Measurements from ENCODE around the gene TFF1.

Gene TFF1

DNA sequence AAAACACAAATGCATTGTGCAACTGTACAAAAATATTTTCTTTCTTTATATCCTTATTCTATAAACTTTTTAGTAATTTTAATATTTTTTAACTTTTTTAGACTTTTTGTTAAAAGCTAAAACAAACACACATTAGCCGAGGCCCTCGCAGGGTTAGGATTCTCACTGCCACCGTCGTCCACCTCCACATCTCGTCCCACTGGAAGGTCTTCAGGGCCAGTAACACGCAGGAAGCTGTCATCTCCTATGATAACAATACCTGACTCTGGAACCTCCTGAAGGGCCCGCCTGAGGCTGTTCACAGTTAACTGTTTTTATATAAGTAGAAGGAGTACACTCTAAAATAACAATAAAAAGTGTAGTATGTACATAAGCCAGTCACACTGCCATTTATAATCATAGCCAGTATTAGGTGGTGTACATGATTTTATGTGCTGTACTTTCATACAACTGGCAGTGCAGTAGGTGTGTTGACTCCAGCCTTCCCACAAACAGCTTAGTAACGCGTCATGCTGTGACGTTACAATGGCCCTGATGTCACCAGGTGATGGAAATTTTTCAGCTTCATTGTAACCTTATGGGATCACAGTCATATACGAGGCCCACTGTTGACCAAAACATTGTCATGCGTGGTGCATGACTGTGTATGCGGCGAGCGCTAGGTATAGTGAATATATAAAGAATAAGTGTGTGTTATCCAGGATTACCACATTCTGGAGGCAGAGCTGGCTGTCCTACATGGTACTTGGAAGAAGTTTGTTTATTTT lies 24.4 kb downstream of the TFF1 start (continued):
- TF ChIP-seq ZNF518A (tag by site-specific recombination; conservative IDR thresholded peaks at IDR 0.05; ENCODE audit: low read depth) (no peak), ZNF560 (tag by site-specific recombination; IDR thresholded peaks at IDR 0.05; ENCODE audit: borderline replicate concordance) (no peak), SETDB1 (IDR thresholded peaks at IDR 0.05; ENCODE audit: insufficient read length, low read length) (no peak), ZNF473 (tag by site-specific recombination; IDR thresholded peaks at IDR 0.05) (no peak)

DNA sequence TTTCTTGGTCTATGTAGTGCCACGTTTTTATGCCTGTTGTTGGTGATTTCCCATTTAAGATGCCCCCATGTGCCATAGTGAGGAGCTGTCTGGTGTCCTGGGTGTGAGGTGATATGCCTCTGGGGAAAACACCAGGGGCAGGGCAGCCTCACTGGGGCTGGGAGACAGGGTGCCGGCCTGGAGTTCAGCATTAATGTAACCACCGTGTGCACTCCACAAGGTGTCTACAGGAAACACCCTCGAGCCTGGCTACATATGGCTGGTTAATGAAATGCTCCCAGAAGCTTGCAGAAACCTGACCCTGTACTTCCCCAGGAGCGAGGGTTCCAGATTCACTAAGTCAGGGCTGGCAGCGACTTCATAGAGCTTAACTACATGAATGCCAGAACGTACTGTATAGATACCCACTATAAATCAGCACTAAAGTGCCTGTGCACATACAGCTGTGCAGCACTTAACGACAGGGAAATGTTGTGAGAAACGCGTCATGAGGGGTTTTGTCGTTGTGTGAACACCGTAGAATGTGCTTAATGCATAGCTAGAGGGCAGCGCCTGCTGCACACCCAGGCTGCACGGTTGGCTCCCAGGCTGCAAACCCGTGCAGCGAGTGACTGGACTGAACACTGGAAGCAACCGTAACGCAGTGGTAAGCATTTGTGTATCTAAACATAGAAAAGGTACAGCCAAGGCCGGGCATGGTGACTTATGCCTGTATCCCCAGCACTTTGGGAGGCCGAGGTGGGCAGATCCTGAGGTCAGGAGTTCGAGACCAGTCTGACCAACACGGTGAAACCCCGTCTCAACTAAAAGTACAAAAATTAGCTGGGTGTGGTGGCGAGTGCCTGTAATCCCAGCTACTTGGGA lies 25.9 kb downstream of the TFF1 start:
- POLR2A ChIA-PET = interaction anchor here (0.7 kb wide), 1 partner anchor 64 kb away, joined by 4 read pairs; no protein-coding TSS in a partner anchor
- H3K36me3 ChIP-seq (ENCODE audit: control insufficient read depth in 2 of 2, insufficient read depth in 1 of 2, low read length in 2 of 2) = no peaks in the 10 kb centered on the region
- CTCF ChIA-PET = interaction anchor here (1.2 to 5.2 kb wide), 2 partner anchors 9 to 31 kb away, joined by 3 to 26 read pairs; no protein-coding TSS in a partner anchor
- TF ChIP-seq ZNF501 (tag by site-specific recombination; IDR thresholded peaks at IDR 0.05) = no peak
- TF ChIP-seq, protein P1, sequence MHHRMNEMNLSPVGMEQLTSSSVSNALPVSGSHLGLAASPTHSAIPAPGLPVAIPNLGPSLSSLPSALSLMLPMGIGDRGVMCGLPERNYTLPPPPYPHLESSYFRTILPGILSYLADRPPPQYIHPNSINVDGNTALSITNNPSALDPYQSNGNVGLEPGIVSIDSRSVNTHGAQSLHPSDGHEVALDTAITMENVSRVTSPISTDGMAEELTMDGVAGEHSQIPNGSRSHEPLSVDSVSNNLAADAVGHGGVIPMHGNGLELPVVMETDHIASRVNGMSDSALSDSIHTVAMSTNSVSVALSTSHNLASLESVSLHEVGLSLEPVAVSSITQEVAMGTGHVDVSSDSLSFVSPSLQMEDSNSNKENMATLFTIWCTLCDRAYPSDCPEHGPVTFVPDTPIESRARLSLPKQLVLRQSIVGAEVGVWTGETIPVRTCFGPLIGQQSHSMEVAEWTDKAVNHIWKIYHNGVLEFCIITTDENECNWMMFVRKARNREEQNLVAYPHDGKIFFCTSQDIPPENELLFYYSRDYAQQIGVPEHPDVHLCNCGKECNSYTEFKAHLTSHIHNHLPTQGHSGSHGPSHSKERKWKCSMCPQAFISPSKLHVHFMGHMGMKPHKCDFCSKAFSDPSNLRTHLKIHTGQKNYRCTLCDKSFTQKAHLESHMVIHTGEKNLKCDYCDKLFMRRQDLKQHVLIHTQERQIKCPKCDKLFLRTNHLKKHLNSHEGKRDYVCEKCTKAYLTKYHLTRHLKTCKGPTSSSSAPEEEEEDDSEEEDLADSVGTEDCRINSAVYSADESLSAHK (tag by site-specific recombination; IDR thresholded peaks at IDR 0.05) = no peak
- no peak for TF ChIP-seq ZNF311 (tag by site-specific recombination; IDR thresholded peaks at IDR 0.05; ENCODE audit: borderline replicate concordance)
- no peak for TF ChIP-seq ZNF558 (tag by site-specific recombination; IDR thresholded peaks at IDR 0.05)
- TF ChIP-seq, protein P2, sequence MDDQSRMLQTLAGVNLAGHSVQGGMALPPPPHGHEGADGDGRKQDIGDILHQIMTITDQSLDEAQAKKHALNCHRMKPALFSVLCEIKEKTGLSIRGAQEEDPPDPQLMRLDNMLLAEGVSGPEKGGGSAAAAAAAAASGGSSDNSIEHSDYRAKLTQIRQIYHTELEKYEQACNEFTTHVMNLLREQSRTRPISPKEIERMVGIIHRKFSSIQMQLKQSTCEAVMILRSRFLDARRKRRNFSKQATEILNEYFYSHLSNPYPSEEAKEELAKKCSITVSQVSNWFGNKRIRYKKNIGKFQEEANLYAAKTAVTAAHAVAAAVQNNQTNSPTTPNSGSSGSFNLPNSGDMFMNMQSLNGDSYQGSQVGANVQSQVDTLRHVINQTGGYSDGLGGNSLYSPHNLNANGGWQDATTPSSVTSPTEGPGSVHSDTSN (CRISPR knock-in tag; IDR thresholded peaks at IDR 0.05) = no peak
- TF ChIP-seq, protein P3, sequence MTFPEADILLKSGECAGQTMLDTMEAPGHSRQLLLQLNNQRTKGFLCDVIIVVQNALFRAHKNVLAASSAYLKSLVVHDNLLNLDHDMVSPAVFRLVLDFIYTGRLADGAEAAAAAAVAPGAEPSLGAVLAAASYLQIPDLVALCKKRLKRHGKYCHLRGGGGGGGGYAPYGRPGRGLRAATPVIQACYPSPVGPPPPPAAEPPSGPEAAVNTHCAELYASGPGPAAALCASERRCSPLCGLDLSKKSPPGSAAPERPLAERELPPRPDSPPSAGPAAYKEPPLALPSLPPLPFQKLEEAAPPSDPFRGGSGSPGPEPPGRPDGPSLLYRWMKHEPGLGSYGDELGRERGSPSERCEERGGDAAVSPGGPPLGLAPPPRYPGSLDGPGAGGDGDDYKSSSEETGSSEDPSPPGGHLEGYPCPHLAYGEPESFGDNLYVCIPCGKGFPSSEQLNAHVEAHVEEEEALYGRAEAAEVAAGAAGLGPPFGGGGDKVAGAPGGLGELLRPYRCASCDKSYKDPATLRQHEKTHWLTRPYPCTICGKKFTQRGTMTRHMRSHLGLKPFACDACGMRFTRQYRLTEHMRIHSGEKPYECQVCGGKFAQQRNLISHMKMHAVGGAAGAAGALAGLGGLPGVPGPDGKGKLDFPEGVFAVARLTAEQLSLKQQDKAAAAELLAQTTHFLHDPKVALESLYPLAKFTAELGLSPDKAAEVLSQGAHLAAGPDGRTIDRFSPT (tag by site-specific recombination; IDR thresholded peaks at IDR 0.05) = no peak
- no peak for TF ChIP-seq ZSCAN23 (tag by site-specific recombination; IDR thresholded peaks at IDR 0.05)
- TF ChIP-seq KLF17 (tag by site-specific recombination; IDR thresholded peaks at IDR 0.05) = no peak
- no peak for TF ChIP-seq BCL11A (tag by site-specific recombination; IDR thresholded peaks at IDR 0.05; ENCODE audit: low read depth)
- TF ChIP-seq TCF7L2 (IDR thresholded peaks at IDR 0.05; ENCODE audit: borderline replicate concordance, low read depth, low read length) = no peak
- TF ChIP-seq ZNF639 (tag by site-specific recombination; IDR thresholded peaks at IDR 0.05) = no peak
- no peak overlapping the region for H3K4me3 ChIP-seq (ENCODE audit: low read depth, low read length)
- H3K4me1 ChIP-seq (ENCODE audit: control insufficient read depth, insufficient read depth, low read length) = no peaks in the 10 kb centered on the region
- H3K9me3 ChIP-seq (ENCODE audit: control insufficient read depth, insufficient read depth, low read depth, low read length) = no peaks in the 10 kb centered on the region
- no peak overlapping the region for H3K27ac ChIP-seq (ENCODE audit: extremely low read depth, low read depth, low read length)
